ENCODE measurements around the gene MUC7.
"Not testable (repeated sequence)": the region's sequence is repeated elsewhere in the genome, so short reads cannot be mapped to it uniquely, and the experiment has no call there.

The MUC7 gene

DNA sequence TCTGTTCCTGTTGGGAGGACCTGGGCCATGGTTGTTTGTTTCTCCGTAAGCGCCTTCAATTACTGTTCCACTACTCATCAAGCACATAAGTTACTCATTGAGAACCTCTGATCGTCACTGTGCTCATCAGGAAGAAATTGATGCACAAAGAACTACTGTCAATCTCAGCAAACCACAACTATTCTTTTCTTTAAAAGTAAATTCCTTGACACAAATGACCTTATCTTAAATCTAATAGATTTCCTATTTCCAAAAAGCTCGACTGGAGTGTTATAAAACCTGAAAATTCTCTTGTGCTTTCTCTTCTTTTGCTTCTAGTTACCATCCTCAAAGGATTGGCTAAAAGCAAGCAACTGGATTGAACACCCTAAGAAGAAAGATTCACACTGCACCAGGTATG lies at the start of gene MUC7:
Gene MUC7 (plus strand): TSS at position 301 of the 400 bp plus-strand sequence. CDS start 1,825 bp downstream, outside the sequence.
- no peak for DNase-seq

GRCh38 chr4:70425306-70425705 lies 46.7 kb upstream of the MUC7 start:
- DNase-seq: peak; percentile 23

DNA sequence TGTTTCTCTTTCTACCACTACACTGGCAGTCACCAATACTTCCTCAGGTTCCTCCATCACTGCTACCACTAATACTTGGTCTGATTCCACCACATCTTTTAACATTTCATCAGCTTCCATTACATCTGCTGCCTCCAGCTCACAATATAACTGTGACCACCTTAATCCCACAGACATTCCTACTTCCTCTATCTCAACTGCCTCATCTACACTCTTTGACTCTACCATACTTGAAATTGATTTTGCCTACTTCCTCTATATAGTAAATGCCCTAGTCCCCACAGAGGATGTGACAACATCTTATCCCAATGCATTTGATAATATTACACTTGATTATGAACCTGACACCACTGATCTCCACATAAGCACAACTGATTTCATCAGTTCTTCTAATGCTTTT lies 45.2 kb upstream of the MUC7 start:
- no peak for DNase-seq

- DNase-seq: no peak
Measured at GRCh38 chr4:70437197-70437596, 34.8 kb upstream of the MUC7 start.

- DNase-seq: no peak
Measured at GRCh38 chr4:70442474-70442873, 29.5 kb upstream of the MUC7 start.

- no peak for DNase-seq
Measured at GRCh38 chr4:70443329-70443728, 28.7 kb upstream of the MUC7 start.

DNA sequence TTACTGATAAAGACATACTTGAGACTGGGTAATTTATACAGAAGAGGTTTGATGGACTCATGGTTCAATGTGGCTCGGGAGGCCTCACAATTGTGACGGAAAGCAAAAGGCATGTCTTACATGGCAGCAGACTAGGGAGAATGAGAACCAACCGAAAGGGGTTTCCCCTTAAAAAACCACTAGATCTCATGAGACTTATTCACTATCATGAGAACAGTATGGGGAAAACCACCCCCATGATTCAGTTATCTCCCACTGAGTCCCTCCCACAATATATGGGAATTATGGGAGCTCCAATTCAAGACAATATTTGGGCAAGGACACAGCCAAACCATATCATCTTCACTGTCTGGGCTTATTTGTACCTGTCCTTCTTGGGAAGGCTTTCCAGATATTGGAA lies 22.8 kb upstream of the MUC7 start:
- no peak for DNase-seq

- no peak for DNase-seq
Measured at GRCh38 chr4:70452946-70453345, 19.1 kb upstream of the MUC7 start.

GRCh38 chr4:70463335-70463734 lies 8.7 kb upstream of the MUC7 start:
- no peak for DNase-seq

- no peak for DNase-seq
Measured at GRCh38 chr4:70473679-70474078, 1.7 kb downstream of the MUC7 start.

DNA sequence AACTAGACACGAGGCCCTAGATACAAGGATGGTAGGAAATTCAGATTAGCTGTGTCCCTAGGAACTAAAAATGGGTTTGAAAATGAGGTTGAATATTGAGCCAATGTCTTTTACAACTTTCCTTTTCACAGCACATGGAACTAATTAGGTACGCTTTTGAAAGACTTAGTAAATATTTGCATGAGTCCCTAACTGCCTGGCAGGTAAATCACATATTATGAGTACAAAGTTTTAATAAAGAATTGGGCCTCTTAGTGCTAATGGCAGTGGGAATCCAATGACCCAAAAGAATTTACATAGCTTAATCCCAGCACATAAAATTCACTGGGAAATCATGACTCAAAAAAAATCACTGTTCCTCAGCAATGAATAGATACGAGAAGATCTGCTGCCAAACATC lies 16.8 kb downstream of the MUC7 start:
- no peak for DNase-seq

DNA sequence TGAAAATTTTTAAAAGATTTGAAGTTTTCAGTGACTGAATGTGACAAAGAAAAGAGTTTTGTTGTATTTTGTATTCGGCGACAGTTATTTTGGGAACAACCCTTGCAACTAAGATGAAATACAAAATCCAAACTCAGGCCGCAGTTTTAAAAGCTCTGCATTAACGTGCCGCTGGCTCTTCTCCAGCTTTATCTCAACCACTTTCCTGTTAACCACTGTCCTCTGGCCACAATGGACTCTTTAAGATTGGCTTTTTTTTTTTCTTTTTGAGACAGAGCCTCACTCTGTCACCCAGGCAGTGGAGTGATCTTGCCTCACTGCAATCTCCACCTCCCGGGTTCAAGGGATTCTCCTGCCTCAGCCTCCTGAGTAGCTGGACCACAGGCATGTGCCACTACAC lies 24.2 kb downstream of the MUC7 start:
- no peak for DNase-seq

GRCh38 chr4:70501838-70502237 lies 29.8 kb downstream of the MUC7 start:
- not testable (repeated sequence) for DNase-seq

DNA sequence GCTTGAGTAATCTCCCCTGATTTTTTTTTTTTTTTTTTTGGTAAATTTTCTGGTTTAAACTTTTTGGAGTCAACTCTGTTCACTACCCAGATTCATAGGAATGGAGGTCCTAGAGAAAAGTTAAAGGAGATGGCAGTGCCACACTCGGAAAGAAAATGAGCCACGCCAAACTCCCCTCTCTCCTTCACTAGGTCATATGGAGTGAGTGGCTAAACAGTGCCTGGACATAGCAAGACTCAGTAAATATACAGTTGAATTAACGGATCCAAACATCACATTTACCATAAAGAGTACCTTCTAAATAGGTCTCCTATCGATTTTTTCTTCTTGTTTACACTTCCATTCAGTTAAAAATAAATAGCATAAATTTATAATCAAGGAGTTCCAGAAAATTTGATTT lies 32.7 kb downstream of the MUC7 start:
- DNase-seq: no peak

DNA sequence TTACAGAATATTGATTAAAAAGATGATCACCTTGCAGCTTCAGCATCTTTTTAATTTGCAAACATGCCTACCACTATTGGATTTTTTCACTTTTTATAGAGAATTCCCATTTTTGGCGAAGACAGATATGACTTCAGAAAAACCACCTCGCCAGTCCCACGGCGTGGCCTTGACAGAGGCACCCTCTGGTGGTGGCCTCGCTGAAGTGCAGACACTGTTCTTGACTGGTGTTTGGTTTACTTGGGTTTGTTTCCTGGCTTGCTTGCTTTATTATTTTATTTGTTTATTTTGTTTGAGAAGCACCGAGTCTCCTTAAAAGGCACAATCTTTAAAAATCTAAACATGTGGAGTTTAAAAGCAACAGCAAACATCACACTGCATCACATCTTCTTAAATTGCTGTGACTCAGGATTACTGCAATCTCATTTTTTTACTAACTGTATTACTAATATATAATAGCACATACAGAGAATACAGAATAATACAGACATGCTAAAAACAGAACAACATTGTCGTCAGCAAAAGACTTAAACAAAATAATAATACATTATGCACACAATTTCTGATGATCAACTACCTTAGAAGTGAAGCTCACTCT lies 33.3 kb downstream of the MUC7 start:
- peak; percentile 61 for DNase-seq

DNA sequence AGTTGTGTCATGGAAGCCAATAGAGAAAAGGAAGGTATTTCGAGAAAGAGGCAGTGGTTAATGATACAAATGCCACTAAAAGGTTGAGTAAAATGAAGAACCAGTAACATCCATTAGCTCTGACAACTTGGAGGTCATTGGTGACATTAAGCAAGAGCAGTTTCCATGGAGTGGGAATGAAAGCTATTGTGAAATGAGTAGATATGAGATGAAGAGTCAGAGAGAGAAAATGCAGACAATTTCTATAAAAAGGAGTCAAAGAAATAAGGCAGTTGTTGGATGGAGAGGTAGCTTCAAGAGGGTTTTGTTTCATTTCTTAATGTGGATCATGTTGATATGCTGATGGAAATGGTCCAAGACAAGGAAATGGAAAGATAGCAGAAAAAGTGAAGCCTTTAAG lies 36.8 kb downstream of the MUC7 start:
- no peak for DNase-seq

- DNase-seq: no peak
Measured at GRCh38 chr4:70511365-70511764, 39.4 kb downstream of the MUC7 start.

DNA sequence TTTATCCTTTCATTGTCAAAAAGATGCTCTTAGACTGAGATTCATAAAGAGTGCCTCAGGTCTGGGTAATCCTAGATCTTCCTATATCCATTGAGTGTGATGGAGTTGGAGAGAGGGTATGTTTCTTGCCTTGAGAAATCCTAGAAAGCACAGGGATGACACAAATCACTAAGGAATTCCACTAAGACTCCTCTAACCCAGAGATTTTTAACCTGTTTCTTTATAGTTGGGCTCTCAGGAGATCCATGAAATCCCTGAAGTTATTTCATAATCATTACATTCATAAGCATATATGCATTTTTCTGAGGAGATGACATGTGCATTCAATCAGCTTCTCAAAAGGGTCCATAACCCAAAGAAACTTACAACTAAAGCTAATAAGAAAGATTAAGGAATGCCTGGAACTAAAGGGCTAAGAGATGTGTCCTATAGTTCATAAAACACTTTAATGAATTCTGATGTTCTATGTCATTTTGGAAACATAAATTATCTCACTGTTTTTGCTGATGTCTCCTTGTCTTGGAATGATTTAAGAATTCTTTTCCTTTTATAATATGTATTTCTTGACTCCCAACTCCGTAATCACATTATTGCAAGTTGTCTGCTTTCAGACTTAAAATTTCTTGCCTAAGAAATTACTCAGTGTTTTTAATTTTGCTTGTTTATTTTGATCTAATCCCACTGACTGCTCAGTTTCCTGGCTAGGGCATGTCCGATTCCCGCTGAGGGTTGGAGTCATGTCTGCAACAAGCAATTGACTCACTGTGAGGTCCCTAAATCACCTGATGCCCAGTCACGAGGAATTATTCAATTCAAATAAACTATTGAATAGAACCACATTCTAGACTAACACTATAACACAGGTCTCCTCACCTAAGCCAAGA lies 43.6 kb downstream of the MUC7 start:
- DNase-seq: no peak

- DNase-seq: no peak
Measured at GRCh38 chr4:70518269-70518668, 46.3 kb downstream of the MUC7 start, which contains the start of gene AMTN. AMTN (plus strand) TSS chr4:70518569; CDS start chr4:70518778, 209 bp downstream.

DNA sequence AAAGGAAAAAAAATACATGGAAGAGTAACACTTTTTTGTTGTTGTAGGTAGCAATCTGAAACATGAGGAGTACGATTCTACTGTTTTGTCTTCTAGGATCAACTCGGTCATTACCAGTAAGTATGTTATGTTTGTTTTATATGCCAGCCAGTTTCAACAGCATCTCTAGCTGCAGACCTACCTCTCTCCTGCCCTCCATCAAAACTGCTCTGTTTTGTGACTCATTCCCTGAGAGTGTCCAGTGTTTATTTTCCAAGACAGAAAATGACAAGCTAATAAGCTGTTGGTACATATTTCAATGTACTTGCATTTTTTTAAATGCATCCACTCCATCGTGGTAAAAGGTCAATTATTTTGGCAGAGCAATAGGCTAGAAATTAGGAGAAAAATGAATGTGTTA lies 46.7 kb downstream of the MUC7 start:
- DNase-seq: no peak

GRCh38 chr4:70522626-70523025 lies 50.6 kb downstream of the MUC7 start:
- DNase-seq: no peak

- no peak for DNase-seq
Measured at GRCh38 chr4:70530997-70531396, 59.0 kb downstream of the MUC7 start.

GRCh38 chr4:70531981-70532380 lies 60.0 kb downstream of the MUC7 start:
- DNase-seq: no peak

Measured in RPMI8226 (cell line).